GM13977 (cell line): Measurements from ENCODE around the gene PPP4C.

Experiments
- DNase-seq: peaks from one replicate; pipeline ENCODE4 v3.0.0; 2012; ENCODE audit warnings: low spot score
- in situ Hi-C: fragments of 300-500 bp; cut with MboI; formaldehyde crosslinking; loops from one replicate; pipeline ENCODE4 v1.12.0; 2022; ENCODE audit warnings: low sequenced_read_pairs, low pct_unique_long_range_greater_than_20kb, mixed read lengths, inconsistent platforms; ENCODE audit not compliant: unreplicated experiment
- TF ChIP-seq, protein P1 (sequence below): IDR thresholded peaks from 2 replicates; pipeline ENCODE4 v1.5.1; 2012; ENCODE audit warnings: mild to moderate bottlenecking, control low read depth; ENCODE audit not compliant: insufficient read depth; ENCODE audit errors: extremely low read depth, missing control alignments

The PPP4C gene

DNA sequence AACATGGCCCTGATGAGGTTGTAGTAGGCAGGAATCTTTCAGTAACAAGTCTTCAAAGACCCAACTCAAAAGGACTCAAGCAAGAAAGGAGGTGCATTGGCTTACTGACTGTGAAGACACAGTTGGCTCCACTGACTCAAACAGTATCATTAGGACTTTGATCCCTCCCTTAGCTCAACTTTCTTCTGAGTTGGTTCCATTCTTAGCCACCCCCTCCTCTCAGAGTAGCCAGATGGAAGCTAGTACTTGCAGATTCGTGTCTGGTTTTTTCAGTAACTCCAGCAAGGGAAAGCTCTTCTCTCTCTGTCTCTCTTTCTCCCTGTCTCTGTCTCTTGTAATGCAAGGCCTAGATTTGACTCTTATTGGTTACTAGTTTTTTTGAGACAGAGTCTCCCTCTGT lies 52.2 kb downstream of the PPP4C start:
- no peak for DNase-seq
- TF ChIP-seq, protein P1, sequence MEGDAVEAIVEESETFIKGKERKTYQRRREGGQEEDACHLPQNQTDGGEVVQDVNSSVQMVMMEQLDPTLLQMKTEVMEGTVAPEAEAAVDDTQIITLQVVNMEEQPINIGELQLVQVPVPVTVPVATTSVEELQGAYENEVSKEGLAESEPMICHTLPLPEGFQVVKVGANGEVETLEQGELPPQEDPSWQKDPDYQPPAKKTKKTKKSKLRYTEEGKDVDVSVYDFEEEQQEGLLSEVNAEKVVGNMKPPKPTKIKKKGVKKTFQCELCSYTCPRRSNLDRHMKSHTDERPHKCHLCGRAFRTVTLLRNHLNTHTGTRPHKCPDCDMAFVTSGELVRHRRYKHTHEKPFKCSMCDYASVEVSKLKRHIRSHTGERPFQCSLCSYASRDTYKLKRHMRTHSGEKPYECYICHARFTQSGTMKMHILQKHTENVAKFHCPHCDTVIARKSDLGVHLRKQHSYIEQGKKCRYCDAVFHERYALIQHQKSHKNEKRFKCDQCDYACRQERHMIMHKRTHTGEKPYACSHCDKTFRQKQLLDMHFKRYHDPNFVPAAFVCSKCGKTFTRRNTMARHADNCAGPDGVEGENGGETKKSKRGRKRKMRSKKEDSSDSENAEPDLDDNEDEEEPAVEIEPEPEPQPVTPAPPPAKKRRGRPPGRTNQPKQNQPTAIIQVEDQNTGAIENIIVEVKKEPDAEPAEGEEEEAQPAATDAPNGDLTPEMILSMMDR, result no peak
- in situ Hi-C loops, result no loop called here

DNA sequence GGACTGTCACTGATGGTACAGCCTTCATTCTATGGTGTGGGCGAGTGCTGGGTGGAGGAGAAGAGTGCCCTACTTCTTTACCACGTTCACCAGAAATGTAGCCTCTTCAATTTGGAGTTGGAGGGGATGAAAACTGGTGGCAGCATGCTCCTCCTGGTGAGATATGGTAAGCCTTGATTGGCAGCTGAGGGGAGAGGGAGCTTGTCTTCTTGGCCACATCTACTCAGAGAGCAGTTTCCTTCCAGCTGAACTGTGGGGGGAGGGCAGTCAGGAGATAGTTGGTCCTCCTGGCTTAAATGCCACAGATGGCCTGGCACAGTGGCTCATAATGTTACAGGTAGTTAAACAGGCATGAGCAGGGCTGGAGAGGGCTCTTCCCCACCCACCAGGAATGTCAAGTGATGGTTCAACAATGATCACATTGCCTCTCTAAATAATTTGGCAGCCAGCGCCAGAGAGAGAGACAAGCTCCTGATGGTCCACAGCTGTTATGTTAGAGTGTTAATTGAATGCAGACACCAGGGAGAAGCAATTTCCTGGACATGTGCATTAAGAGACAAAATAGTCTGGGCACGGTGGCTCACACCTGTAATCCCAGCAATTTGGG lies 56.2 kb downstream of the PPP4C start:
- TF ChIP-seq, protein P1, result no peak
- no peak for DNase-seq
- in situ Hi-C loops, result no loop called here

DNA sequence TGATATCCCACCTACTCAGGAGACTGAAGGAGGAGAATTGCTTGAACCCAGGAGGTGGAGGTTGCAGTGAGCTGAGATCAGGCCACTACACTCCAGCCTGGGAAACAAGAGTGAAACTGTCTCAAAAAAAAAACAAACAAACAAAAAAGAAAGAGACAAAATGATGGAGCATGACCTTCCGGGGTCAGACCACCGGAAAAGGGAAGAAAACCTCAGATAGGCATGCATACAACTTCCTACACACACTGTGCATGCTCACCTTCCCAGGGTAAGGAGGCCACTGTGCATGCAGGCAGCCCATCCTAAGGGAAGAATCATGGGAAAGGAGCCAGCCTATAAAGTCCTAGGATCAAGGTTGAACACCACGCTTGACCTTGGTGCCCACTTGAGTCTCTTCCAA lies 56.8 kb downstream of the PPP4C start:
- in situ Hi-C loops, result no loop called here
- TF ChIP-seq, protein P1, result no peak
- DNase-seq, result no peak
